ENCODE measurements around the gene FAM20C. TPM values are rescaled to one million over a fixed set of nuclear protein-coding genes. Genes with fewer than 3 reads are reported as not detected.

Gene FAM20C
- total and polyA plus RNA-seq, 3 experiments from 2014 or later: 3.2 to 3.6 TPM; not detected in 1

- H3K27ac Mint-ChIP-seq: peak overlapping the region; percentile 85 to 99 (median 98)
- ChIA-PET POLR2A (interaction anchor here (1.0 kb wide), 1 partner anchor 726 kb away, joined by 5 read pairs; the partner anchor contains the start of gene GET4), CTCF (interaction anchor here (1.3 kb wide), 1 partner anchor 11 kb away, joined by 3 read pairs; no protein-coding TSS in a partner anchor)
- H3K9me3 ChIP-seq (ENCODE audit: low read length): no peaks in the 10 kb centered on the region
- H3K27me3 ChIP-seq (ENCODE audit: insufficient read depth, low read length, poor library complexity, severe bottlenecking): no peaks in the 10 kb centered on the region
- no peaks in the 10 kb centered on the region for H3K36me3 ChIP-seq (ENCODE audit: insufficient read depth, low read length)
- H3K4me3 Mint-ChIP-seq: peak overlapping the region; percentile 85 to 94 (median 91)
- peaks cover 0 to 4% of the 10 kb centered on the region in 2 donors for H3K27me3 Mint-ChIP-seq
- H3K4me3 ChIP-seq (ENCODE audit: low read length): peak overlapping the region; percentile 55
- DNase-seq: peak in 1 of 5 donors; percentile 3
- H3K9me3 Mint-ChIP-seq: peaks cover 0 to 2% (median 0%) of the 10 kb centered on the region in 5 donors
- H3K4me1 Mint-ChIP-seq: peaks cover 15 to 22% (median 15%) of the 10 kb centered on the region in 3 donors
- peaks cover 1 to 11% (median 3%) of the 10 kb centered on the region in 3 donors for H3K36me3 Mint-ChIP-seq
- peak overlapping the region; percentile 81 for H3K27ac ChIP-seq (ENCODE audit: low read depth, low read length)
- peaks cover 15% of the 10 kb centered on the region for H3K4me1 ChIP-seq (ENCODE audit: insufficient read depth, low read length)
Measured at GRCh38 chr7:149791-150636, 42.4 kb upstream of the FAM20C start.

- Histone ChIP-seq H3K27me3 (ENCODE audit: insufficient read depth, low read length, poor library complexity, severe bottlenecking) (no peaks in the 10 kb centered on the region), H3K36me3 (ENCODE audit: insufficient read depth, low read length) (no peaks in the 10 kb centered on the region), H3K27ac (ENCODE audit: low read depth, low read length) (no peak overlapping the region), H3K4me1 (ENCODE audit: insufficient read depth, low read length) (peaks cover 15% of the 10 kb centered on the region), H3K4me3 (ENCODE audit: low read length) (no peak overlapping the region), H3K9me3 (ENCODE audit: low read length) (no peaks in the 10 kb centered on the region)
- H3K9me3 Mint-ChIP-seq: peaks cover 0 to 2% (median 0%) of the 10 kb centered on the region in 5 donors
- POLR2A ChIA-PET: no interaction called here
- CTCF ChIA-PET: interaction anchor here (1.3 kb wide), 1 partner anchor 10 kb away, joined by 3 read pairs; no protein-coding TSS in a partner anchor
- H3K4me3 Mint-ChIP-seq: peak overlapping the region; percentile 53 to 91 (median 61)
- H3K27me3 Mint-ChIP-seq: peaks cover 0 to 4% of the 10 kb centered on the region in 2 donors
- no peak for DNase-seq
- H3K36me3 Mint-ChIP-seq: peaks cover 0 to 11% (median 1%) of the 10 kb centered on the region in 3 donors
- H3K27ac Mint-ChIP-seq: peak overlapping the region in 6 of 8 donors; percentile 14 to 99 (median 68)
- H3K4me1 Mint-ChIP-seq: peaks cover 15 to 22% (median 15%) of the 10 kb centered on the region in 3 donors
Measured at GRCh38 chr7:150811-151221, 41.6 kb upstream of the FAM20C start.

- Mint-ChIP-seq H3K4me3 (peak overlapping the region in 5 of 7 donors; percentile 5 to 48 (median 32)), H3K27ac (peak overlapping the region in 3 of 8 donors; percentile 22 to 48 (median 29))
- POLR2A ChIA-PET: no interaction called here
Measured at GRCh38 chr7:151346-152050, 40.9 kb upstream of the FAM20C start.

DNA sequence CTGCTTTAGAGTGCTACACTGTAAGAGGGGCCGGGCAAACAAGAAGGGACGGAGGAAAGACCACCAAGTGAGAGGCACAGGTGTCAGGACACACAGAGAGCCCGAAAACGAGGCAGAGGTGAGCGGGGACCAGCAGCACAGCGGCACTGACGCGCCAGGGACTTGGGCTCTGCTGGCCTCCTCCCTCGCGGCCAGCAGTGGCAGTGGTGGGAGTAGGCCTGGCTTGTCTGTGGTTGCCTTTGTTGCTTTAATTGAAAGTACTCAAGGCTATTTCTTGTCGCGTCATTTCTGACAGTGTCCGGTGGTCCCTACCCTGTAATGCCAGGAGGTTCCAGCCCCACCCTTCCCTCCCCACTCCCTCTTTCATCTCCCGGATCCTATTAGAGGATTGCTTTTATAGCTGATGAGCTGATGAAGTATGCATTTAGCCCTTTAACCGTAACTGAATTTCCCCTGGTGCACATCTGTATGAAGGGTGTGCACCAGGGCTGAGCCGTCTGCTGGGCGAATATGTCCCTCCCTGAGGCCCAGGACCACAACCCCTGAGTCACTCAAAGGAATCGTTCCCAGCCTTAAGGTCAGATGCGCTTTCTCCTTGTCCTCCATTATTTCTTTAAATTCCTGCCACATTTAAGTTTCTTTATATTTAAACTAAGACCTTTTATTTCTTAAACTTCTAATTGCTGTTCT lies 39.5 kb upstream of the FAM20C start:
- ChIA-PET POLR2A (no interaction called here), CTCF (no interaction called here)
- no peak overlapping the region for H3K4me3 ChIP-seq (ENCODE audit: low read length)
- no peaks in the 10 kb centered on the region for H3K9me3 ChIP-seq (ENCODE audit: low read length)
- Mint-ChIP-seq H3K36me3 (peaks cover 0 to 7% (median 0%) of the 10 kb centered on the region in 3 donors), H3K4me1 (peaks cover 15 to 22% (median 15%) of the 10 kb centered on the region in 3 donors), H3K27me3 (peaks cover 0 to 4% of the 10 kb centered on the region in 2 donors), H3K27ac (peak overlapping the region in 3 of 8 donors; percentile 32 to 87 (median 64)), H3K4me3 (peak overlapping the region in 1 of 7 donors; percentile 50), H3K9me3 (peaks cover 0 to 2% (median 0%) of the 10 kb centered on the region in 5 donors)
- H3K27me3 ChIP-seq (ENCODE audit: insufficient read depth, low read length, poor library complexity, severe bottlenecking): no peaks in the 10 kb centered on the region
- DNase-seq: peak in 1 of 5 donors; percentile 20
- peaks cover 15% of the 10 kb centered on the region for H3K4me1 ChIP-seq (ENCODE audit: insufficient read depth, low read length)
- no peak overlapping the region for H3K27ac ChIP-seq (ENCODE audit: low read depth, low read length)
- H3K36me3 ChIP-seq (ENCODE audit: insufficient read depth, low read length): no peaks in the 10 kb centered on the region

More at GRCh38 chr7:151346-152050, 40.9 kb upstream of the FAM20C start:
- H3K4me1 ChIP-seq (ENCODE audit: insufficient read depth, low read length): peaks cover 15% of the 10 kb centered on the region
- no peaks in the 10 kb centered on the region for H3K27me3 ChIP-seq (ENCODE audit: insufficient read depth, low read length, poor library complexity, severe bottlenecking)
- peaks cover 0 to 2% (median 0%) of the 10 kb centered on the region in 5 donors for H3K9me3 Mint-ChIP-seq
- peaks cover 0 to 11% (median 1%) of the 10 kb centered on the region in 3 donors for H3K36me3 Mint-ChIP-seq
- H3K9me3 ChIP-seq (ENCODE audit: low read length): no peaks in the 10 kb centered on the region
- H3K27me3 Mint-ChIP-seq: peaks cover 0 to 4% of the 10 kb centered on the region in 2 donors
- CTCF ChIA-PET: no interaction called here
- DNase-seq: peak in 1 of 5 donors; percentile 46
- H3K4me1 Mint-ChIP-seq: peaks cover 15 to 22% (median 15%) of the 10 kb centered on the region in 3 donors
- no peak overlapping the region for H3K4me3 ChIP-seq (ENCODE audit: low read length)
- H3K27ac ChIP-seq (ENCODE audit: low read depth, low read length): no peak overlapping the region
- H3K36me3 ChIP-seq (ENCODE audit: insufficient read depth, low read length): no peaks in the 10 kb centered on the region

- peaks cover 11% of the 10 kb centered on the region for H3K4me1 ChIP-seq (ENCODE audit: insufficient read depth, low read length)
- no peak overlapping the region for H3K4me3 ChIP-seq (ENCODE audit: low read length)
- POLR2A ChIA-PET: no interaction called here
- Mint-ChIP-seq H3K27me3 (peaks cover 0 to 5% of the 10 kb centered on the region in 2 donors), H3K4me3 (peak overlapping the region in 1 of 7 donors; percentile 50), H3K4me1 (peaks cover 15 to 22% (median 15%) of the 10 kb centered on the region in 3 donors), H3K36me3 (peaks cover 0 to 7% (median 0%) of the 10 kb centered on the region in 3 donors), H3K9me3 (peaks cover 0 to 2% (median 0%) of the 10 kb centered on the region in 5 donors), H3K27ac (no peak overlapping the region)
- H3K27ac ChIP-seq (ENCODE audit: low read depth, low read length): no peak overlapping the region
- no peaks in the 10 kb centered on the region for H3K9me3 ChIP-seq (ENCODE audit: low read length)
- H3K27me3 ChIP-seq (ENCODE audit: insufficient read depth, low read length, poor library complexity, severe bottlenecking): no peaks in the 10 kb centered on the region
- DNase-seq: peak in 1 of 5 donors; percentile 30
- no peaks in the 10 kb centered on the region for H3K36me3 ChIP-seq (ENCODE audit: insufficient read depth, low read length)
- CTCF ChIA-PET: no interaction called here
Measured at GRCh38 chr7:153604-154003, 38.8 kb upstream of the FAM20C start.

GRCh38 chr7:154096-154799 lies 38.1 kb upstream of the FAM20C start:
- no peak overlapping the region for H3K27ac ChIP-seq (ENCODE audit: low read depth, low read length)
- no peaks in the 10 kb centered on the region for H3K27me3 ChIP-seq (ENCODE audit: insufficient read depth, low read length, poor library complexity, severe bottlenecking)
- Mint-ChIP-seq H3K27me3 (peaks cover 0 to 5% of the 10 kb centered on the region in 2 donors), H3K9me3 (peaks cover 0 to 1% (median 0%) of the 10 kb centered on the region in 5 donors), H3K27ac (peak overlapping the region in 1 of 8 donors; percentile 52), H3K4me1 (peaks cover 12 to 16% (median 15%) of the 10 kb centered on the region in 3 donors), H3K4me3 (peak overlapping the region in 1 of 7 donors; percentile 28), H3K36me3 (peaks cover 0 to 4% (median 0%) of the 10 kb centered on the region in 3 donors)
- ChIA-PET POLR2A (no interaction called here), CTCF (no interaction called here)
- peak in 1 of 5 donors; percentile 28 for DNase-seq
- no peak overlapping the region for H3K4me3 ChIP-seq (ENCODE audit: low read length)
- no peaks in the 10 kb centered on the region for H3K36me3 ChIP-seq (ENCODE audit: insufficient read depth, low read length)
- H3K9me3 ChIP-seq (ENCODE audit: low read length): no peaks in the 10 kb centered on the region
- peaks cover 10% of the 10 kb centered on the region for H3K4me1 ChIP-seq (ENCODE audit: insufficient read depth, low read length)

DNA sequence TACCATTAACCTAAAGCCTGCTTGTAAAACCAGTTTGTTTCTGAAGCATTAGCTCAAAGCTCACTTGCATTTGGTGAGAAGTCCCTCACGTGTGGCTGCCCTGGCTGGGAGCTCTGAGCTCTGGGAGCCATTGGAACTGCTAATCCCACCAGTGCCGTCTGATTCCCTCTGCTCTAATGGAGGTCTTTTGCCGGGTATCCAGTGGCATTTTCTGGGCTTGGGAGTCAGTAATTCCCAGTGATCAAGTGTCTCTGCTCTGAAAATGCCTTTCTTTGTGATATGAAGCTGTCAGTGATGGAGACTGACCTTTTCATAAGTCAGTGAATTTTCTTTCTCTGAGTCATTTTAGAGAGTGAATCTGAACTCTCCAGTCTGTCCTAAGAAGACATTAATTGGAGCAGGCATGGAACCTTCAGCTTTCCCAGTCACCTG lies 36.9 kb upstream of the FAM20C start:
- H3K36me3 Mint-ChIP-seq: no peaks in the 10 kb centered on the region
- Histone ChIP-seq H3K27ac (ENCODE audit: low read depth, low read length) (no peak overlapping the region), H3K36me3 (ENCODE audit: insufficient read depth, low read length) (no peaks in the 10 kb centered on the region), H3K27me3 (ENCODE audit: insufficient read depth, low read length, poor library complexity, severe bottlenecking) (no peaks in the 10 kb centered on the region), H3K4me3 (ENCODE audit: low read length) (no peak overlapping the region), H3K4me1 (ENCODE audit: insufficient read depth, low read length) (peaks cover under 1% of the 10 kb centered on the region), H3K9me3 (ENCODE audit: low read length) (no peaks in the 10 kb centered on the region)
- POLR2A ChIA-PET: no interaction called here
- H3K27ac Mint-ChIP-seq: no peak overlapping the region
- no peaks in the 10 kb centered on the region for H3K9me3 Mint-ChIP-seq
- H3K4me3 Mint-ChIP-seq: no peak overlapping the region
- CTCF ChIA-PET: no interaction called here
- peaks cover 3 to 4% (median 4%) of the 10 kb centered on the region in 3 donors for H3K4me1 Mint-ChIP-seq
- peaks cover 0 to 3% of the 10 kb centered on the region in 2 donors for H3K27me3 Mint-ChIP-seq
- DNase-seq: no peak
